WTC11 (cell line): Measurements from ENCODE around the gene SH3BP5. TPM values are rescaled to one million over a fixed set of nuclear protein-coding genes. Genes with fewer than 3 reads are reported as not detected.

Experiments
- ATAC-seq: fragments of 200-7000 bp; cut with Tn5 transposase; 2 replicates; pipeline ENCODE4 v1.10.0; 2021; ENCODE audit warnings: mild to moderate bottlenecking, moderate library complexity
- CTCF ChIA-PET: fragments of 300-600 bp; sonication (Branson Sonifier 250); formaldehyde crosslinking; loops from one replicate; lab custom pipeline; 2021; ENCODE audit warnings: antibody characterized with exemption; lab: Charles Lee
- POLR2A ChIA-PET: fragments of 350-600 bp; sonication (Branson Sonifier 250); formaldehyde crosslinking; loops from one replicate; lab custom pipeline; 2021; ENCODE audit warnings: antibody characterized with exemption; lab: Charles Lee
- DNase-seq: peaks from one replicate; pipeline ENCODE4 v3.0.0; 2021; ENCODE audit warnings: low spot score
- H3K27ac Mint-ChIP-seq: 2 replicates; pipeline ENCODE4 v1.8.0; 2021; ENCODE audit warnings: mixed read lengths
- H3K27me3 Mint-ChIP-seq: 2 replicates; pipeline ENCODE4 v1.8.0; 2021; ENCODE audit warnings: low read depth, mild to moderate bottlenecking, moderate library complexity, mixed read lengths
- H3K36me3 Mint-ChIP-seq: 2 replicates; pipeline ENCODE4 v1.8.0; 2021; ENCODE audit warnings: mixed read lengths
- H3K4me1 Mint-ChIP-seq: 2 replicates; pipeline ENCODE4 v1.8.0; 2022; ENCODE audit warnings: mixed read lengths
- H3K4me3 Mint-ChIP-seq: 2 replicates; pipeline ENCODE4 v1.8.0; 2021; ENCODE audit warnings: mild to moderate bottlenecking, moderate library complexity, mixed read lengths
- H3K9me3 Mint-ChIP-seq: 2 replicates; pipeline ENCODE4 v1.8.0; 2021; ENCODE audit warnings: mixed read lengths
- CREB1 ChIP-seq: sonication (generic); formaldehyde crosslinking; IDR thresholded peaks from 2 replicates; pipeline ENCODE4 v1.8.0; 2023; ENCODE audit warnings: mild to moderate bottlenecking, missing genetic modification reagents
- ESRRA ChIP-seq: sonication (generic); formaldehyde crosslinking; IDR thresholded peaks from 2 replicates; pipeline ENCODE4 v1.8.1; 2022; ENCODE audit warnings: mild to moderate bottlenecking, missing genetic modification reagents, borderline replicate concordance
- FOXP1 ChIP-seq: sonication (generic); formaldehyde crosslinking; IDR thresholded peaks from 2 replicates; pipeline ENCODE4 v1.8.0; 2022; ENCODE audit warnings: missing genetic modification reagents, mild to moderate bottlenecking, moderate library complexity, borderline replicate concordance
- GABPB1 ChIP-seq: sonication (generic); formaldehyde crosslinking; IDR thresholded peaks from 2 replicates; pipeline ENCODE4 v1.8.1; 2023; ENCODE audit warnings: mild to moderate bottlenecking, missing genetic modification reagents
- HMGA2 ChIP-seq: fragments of 250-450 bp; sonication (Bioruptor Pico); IDR thresholded peaks from 2 replicates; pipeline ENCODE4 v1.4.0; 2021; ENCODE audit warnings: mild to moderate bottlenecking, moderate library complexity
- JAZF1 ChIP-seq: fragments of 250-450 bp; sonication (Bioruptor Pico); IDR thresholded peaks from 2 replicates; pipeline ENCODE4 v1.9.0; 2021; ENCODE audit warnings: moderate library complexity, mild to moderate bottlenecking, inconsistent platforms
- RELA ChIP-seq: sonication (generic); formaldehyde crosslinking; IDR thresholded peaks from 2 replicates; pipeline ENCODE4 v1.8.1; 2022; ENCODE audit warnings: missing genetic modification reagents, mild to moderate bottlenecking, borderline replicate concordance
- SP1 ChIP-seq: sonication (generic); formaldehyde crosslinking; conservative IDR thresholded peaks from 2 replicates; pipeline ENCODE4 v1.8.1; 2022; ENCODE audit warnings: missing genetic modification reagents
- ZNF317 ChIP-seq: sonication (generic); formaldehyde crosslinking; IDR thresholded peaks from 2 replicates; pipeline ENCODE4 v1.8.1; 2023; ENCODE audit warnings: low read depth, mild to moderate bottlenecking, moderate library complexity, missing genetic modification reagents, borderline replicate concordance
- total RNA-seq: library from RNA; stranded (reverse); gene quantifications from 3 replicates; pipeline ENCODE4 v1.2.3, GENCODE V29; 2021
- TF ChIP-seq, protein P1 (sequence below): sonication (generic); formaldehyde crosslinking; IDR thresholded peaks from 2 replicates; pipeline ENCODE4 v1.8.1; 2022; ENCODE audit warnings: low read depth, mild to moderate bottlenecking, moderate library complexity, missing genetic modification reagents, borderline replicate concordance
- TF ChIP-seq, protein P2 (sequence below): sonication (generic); formaldehyde crosslinking; IDR thresholded peaks from 2 replicates; pipeline ENCODE4 v1.8.1; 2023; ENCODE audit warnings: mild to moderate bottlenecking, missing genetic modification reagents, borderline replicate concordance
- TF ChIP-seq, protein P3 (sequence below): sonication (generic); formaldehyde crosslinking; IDR thresholded peaks from 2 replicates; pipeline ENCODE4 v1.8.1; 2023; ENCODE audit warnings: mild to moderate bottlenecking, missing genetic modification reagents, moderate library complexity
- TF ChIP-seq, protein P4 (sequence below): sonication (generic); formaldehyde crosslinking; IDR thresholded peaks from 2 replicates; pipeline ENCODE4 v1.8.0; 2023; ENCODE audit warnings: mild to moderate bottlenecking, missing genetic modification reagents
- TF ChIP-seq, protein P5 (sequence below): sonication (generic); formaldehyde crosslinking; IDR thresholded peaks from 2 replicates; pipeline ENCODE4 v1.8.1; 2023; ENCODE audit warnings: mild to moderate bottlenecking, moderate library complexity, missing genetic modification reagents
- TF ChIP-seq, protein P6 (sequence below): fragments of 250-450 bp; sonication (Bioruptor Pico); IDR thresholded peaks from 2 replicates; pipeline ENCODE4 v1.9.0; 2021; ENCODE audit warnings: moderate library complexity, mild to moderate bottlenecking, inconsistent platforms, borderline replicate concordance

SH3BP5 gene
- total RNA-seq, 1 experiment from 2014 or later: 7.2 TPM

DNA sequence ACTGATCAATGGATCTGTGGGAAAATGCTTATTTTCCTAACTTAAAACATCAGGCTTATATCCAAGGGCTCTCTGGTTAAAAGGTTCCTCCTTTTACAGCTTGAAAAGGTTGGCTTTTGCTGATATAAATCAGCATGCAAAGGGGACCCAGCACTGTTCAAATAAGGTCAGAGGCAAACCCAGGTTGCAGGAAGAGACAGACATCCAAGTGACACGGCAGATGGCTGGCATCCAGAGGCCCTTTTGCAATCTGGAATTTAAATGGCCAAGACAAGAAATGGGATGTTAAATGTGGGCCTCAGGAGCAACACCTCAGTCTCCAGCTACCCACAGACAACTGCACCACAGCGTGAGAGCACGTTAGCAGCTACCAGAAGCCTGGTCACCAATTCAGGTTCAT is 6.3 kb downstream of the SH3BP5 start:
- Mint-ChIP-seq H3K27me3 (peaks cover 5% of the 10 kb centered on the region), H3K36me3 (no peaks in the 10 kb centered on the region), H3K9me3 (no peaks in the 10 kb centered on the region), H3K4me1 (peaks cover 43% of the 10 kb centered on the region), H3K4me3 (no peak overlapping the region), H3K27ac (peak overlapping the region; percentile 6; the same call in 1 of the 2 replicates)
- POLR2A ChIA-PET: no interaction called here
- TF ChIP-seq, protein P1, sequence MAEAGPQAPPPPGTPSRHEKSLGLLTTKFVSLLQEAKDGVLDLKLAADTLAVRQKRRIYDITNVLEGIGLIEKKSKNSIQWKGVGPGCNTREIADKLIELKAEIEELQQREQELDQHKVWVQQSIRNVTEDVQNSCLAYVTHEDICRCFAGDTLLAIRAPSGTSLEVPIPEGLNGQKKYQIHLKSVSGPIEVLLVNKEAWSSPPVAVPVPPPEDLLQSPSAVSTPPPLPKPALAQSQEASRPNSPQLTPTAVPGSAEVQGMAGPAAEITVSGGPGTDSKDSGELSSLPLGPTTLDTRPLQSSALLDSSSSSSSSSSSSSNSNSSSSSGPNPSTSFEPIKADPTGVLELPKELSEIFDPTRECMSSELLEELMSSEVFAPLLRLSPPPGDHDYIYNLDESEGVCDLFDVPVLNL (CRISPR knock-in tag): no peak
- TF ChIP-seq, protein P2, sequence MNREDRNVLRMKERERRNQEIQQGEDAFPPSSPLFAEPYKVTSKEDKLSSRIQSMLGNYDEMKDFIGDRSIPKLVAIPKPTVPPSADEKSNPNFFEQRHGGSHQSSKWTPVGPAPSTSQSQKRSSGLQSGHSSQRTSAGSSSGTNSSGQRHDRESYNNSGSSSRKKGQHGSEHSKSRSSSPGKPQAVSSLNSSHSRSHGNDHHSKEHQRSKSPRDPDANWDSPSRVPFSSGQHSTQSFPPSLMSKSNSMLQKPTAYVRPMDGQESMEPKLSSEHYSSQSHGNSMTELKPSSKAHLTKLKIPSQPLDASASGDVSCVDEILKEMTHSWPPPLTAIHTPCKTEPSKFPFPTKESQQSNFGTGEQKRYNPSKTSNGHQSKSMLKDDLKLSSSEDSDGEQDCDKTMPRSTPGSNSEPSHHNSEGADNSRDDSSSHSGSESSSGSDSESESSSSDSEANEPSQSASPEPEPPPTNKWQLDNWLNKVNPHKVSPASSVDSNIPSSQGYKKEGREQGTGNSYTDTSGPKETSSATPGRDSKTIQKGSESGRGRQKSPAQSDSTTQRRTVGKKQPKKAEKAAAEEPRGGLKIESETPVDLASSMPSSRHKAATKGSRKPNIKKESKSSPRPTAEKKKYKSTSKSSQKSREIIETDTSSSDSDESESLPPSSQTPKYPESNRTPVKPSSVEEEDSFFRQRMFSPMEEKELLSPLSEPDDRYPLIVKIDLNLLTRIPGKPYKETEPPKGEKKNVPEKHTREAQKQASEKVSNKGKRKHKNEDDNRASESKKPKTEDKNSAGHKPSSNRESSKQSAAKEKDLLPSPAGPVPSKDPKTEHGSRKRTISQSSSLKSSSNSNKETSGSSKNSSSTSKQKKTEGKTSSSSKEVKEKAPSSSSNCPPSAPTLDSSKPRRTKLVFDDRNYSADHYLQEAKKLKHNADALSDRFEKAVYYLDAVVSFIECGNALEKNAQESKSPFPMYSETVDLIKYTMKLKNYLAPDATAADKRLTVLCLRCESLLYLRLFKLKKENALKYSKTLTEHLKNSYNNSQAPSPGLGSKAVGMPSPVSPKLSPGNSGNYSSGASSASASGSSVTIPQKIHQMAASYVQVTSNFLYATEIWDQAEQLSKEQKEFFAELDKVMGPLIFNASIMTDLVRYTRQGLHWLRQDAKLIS (CRISPR knock-in tag): no peak
- TF ChIP-seq, protein P3, sequence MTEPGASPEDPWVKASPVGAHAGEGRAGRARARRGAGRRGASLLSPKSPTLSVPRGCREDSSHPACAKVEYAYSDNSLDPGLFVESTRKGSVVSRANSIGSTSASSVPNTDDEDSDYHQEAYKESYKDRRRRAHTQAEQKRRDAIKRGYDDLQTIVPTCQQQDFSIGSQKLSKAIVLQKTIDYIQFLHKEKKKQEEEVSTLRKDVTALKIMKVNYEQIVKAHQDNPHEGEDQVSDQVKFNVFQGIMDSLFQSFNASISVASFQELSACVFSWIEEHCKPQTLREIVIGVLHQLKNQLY (CRISPR knock-in tag): no peak
- TF ChIP-seq, protein P4, sequence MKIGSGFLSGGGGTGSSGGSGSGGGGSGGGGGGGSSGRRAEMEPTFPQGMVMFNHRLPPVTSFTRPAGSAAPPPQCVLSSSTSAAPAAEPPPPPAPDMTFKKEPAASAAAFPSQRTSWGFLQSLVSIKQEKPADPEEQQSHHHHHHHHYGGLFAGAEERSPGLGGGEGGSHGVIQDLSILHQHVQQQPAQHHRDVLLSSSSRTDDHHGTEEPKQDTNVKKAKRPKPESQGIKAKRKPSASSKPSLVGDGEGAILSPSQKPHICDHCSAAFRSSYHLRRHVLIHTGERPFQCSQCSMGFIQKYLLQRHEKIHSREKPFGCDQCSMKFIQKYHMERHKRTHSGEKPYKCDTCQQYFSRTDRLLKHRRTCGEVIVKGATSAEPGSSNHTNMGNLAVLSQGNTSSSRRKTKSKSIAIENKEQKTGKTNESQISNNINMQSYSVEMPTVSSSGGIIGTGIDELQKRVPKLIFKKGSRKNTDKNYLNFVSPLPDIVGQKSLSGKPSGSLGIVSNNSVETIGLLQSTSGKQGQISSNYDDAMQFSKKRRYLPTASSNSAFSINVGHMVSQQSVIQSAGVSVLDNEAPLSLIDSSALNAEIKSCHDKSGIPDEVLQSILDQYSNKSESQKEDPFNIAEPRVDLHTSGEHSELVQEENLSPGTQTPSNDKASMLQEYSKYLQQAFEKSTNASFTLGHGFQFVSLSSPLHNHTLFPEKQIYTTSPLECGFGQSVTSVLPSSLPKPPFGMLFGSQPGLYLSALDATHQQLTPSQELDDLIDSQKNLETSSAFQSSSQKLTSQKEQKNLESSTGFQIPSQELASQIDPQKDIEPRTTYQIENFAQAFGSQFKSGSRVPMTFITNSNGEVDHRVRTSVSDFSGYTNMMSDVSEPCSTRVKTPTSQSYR: no peak
- TF ChIP-seq ESRRA (no peak), FOXP1 (CRISPR knock-in tag) (no peak), RELA (CRISPR knock-in tag) (no peak), SP1 (CRISPR knock-in tag) (no peak), GABPB1 (CRISPR knock-in tag) (no peak), JAZF1 (CRISPR knock-in tag) (no peak), CREB1 (CRISPR knock-in tag) (no peak), HMGA2 (no peak), ZNF317 (CRISPR knock-in tag) (no peak)
- TF ChIP-seq, protein P5, sequence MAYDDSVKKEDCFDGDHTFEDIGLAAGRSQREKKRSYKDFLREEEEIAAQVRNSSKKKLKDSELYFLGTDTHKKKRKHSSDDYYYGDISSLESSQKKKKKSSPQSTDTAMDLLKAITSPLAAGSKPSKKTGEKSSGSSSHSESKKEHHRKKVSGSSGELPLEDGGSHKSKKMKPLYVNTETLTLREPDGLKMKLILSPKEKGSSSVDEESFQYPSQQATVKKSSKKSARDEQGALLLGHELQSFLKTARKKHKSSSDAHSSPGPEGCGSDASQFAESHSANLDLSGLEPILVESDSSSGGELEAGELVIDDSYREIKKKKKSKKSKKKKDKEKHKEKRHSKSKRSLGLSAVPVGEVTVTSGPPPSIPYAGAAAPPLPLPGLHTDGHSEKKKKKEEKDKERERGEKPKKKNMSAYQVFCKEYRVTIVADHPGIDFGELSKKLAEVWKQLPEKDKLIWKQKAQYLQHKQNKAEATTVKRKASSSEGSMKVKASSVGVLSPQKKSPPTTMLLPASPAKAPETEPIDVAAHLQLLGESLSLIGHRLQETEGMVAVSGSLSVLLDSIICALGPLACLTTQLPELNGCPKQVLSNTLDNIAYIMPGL (CRISPR knock-in tag): no peak
- TF ChIP-seq, protein P6, sequence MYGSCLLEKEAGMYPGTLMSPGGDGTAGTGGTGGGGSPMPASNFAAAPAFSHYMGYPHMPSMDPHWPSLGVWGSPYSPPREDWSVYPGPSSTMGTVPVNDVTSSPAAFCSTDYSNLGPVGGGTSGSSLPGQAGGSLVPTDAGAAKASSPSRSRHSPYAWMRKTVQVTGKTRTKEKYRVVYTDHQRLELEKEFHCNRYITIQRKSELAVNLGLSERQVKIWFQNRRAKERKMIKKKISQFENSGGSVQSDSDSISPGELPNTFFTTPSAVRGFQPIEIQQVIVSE (CRISPR knock-in tag): no peak
- no peak for DNase-seq
- CTCF ChIA-PET: interaction anchor here (1.2 to 1.5 kb wide), 2 partner anchors 58 to 79 kb away, joined by 5 to 8 read pairs; no protein-coding TSS in a partner anchor
- no peak for ATAC-seq
